A673 (cell line): ENCODE data around the gene SCGB1A1. TPM values are rescaled to one million over a fixed set of nuclear protein-coding genes. Genes with fewer than 3 reads are reported as not detected.

ENCODE experiments used
- BruUV-seq: library from RNA; stranded (reverse); fragments of 400-500 nt; replicated peaks from 2 replicates; lab custom pipeline; 2021; lab: Mats Ljungman, UMichigan
- CTCF ChIA-PET: fragments of 300-600 bp; sonication (Branson Sonifier 250); formaldehyde crosslinking; loops from one replicate; lab custom pipeline; 2022; ENCODE audit warnings: antibody characterized with exemption; lab: Charles Lee
- POLR2A ChIA-PET: fragments of 300-600 bp; sonication (Branson Sonifier 250); formaldehyde crosslinking; loops from one replicate; lab custom pipeline; 2022; ENCODE audit warnings: antibody characterized with exemption; ENCODE audit not compliant: low non-redundant PET; lab: Charles Lee
- DNase-seq: peaks from one replicate; pipeline ENCODE4 v3.0.0-alpha.2; 2015; ENCODE audit warnings: low spot score
- H3K27ac ChIP-seq: fragments of 200-600 bp; sonication (generic); 2 replicates; pipeline ENCODE4 v1.5.1; 2016; ENCODE audit warnings: mixed run types, low read depth, mild to moderate bottlenecking, mixed read lengths, antibody characterized with exemption, low read length; ENCODE audit not compliant: poor library complexity, severe bottlenecking
- H3K27me3 ChIP-seq: fragments of 200-600 bp; sonication (generic); replicated peaks from 2 replicates; pipeline ENCODE4 v1.6.1; 2017; ENCODE audit warnings: mixed run types, low read depth, mild to moderate bottlenecking, mixed read lengths, antibody characterized with exemption, low read length; ENCODE audit not compliant: insufficient read depth, poor library complexity
- H3K36me3 ChIP-seq: fragments of 200-600 bp; sonication (generic); 2 replicates; pipeline ENCODE4 v1.6.1; 2016; ENCODE audit warnings: mixed run types, mild to moderate bottlenecking, mixed read lengths, antibody characterized with exemption, low read length; ENCODE audit not compliant: insufficient read depth, poor library complexity, severe bottlenecking
- H3K4me1 ChIP-seq: fragments of 200-600 bp; sonication (generic); 2 replicates; pipeline ENCODE4 v1.6.1; 2017; ENCODE audit warnings: mixed run types, mild to moderate bottlenecking, mixed read lengths, antibody characterized with exemption, low read length; ENCODE audit not compliant: insufficient read depth, poor library complexity, severe bottlenecking
- H3K4me3 ChIP-seq: fragments of 200-600 bp; sonication (generic); 2 replicates; pipeline ENCODE4 v1.5.1; 2016; ENCODE audit warnings: low read depth, mixed run types, mild to moderate bottlenecking, mixed read lengths, low read length; ENCODE audit not compliant: poor library complexity, severe bottlenecking
- H3K9me3 ChIP-seq: fragments of 200-600 bp; sonication (generic); 2 replicates; pipeline ENCODE4 v1.6.1; 2016; ENCODE audit warnings: mixed run types, low read depth, mild to moderate bottlenecking, mixed read lengths, antibody characterized with exemption, low read length; ENCODE audit not compliant: poor library complexity, severe bottlenecking
- CTCF ChIP-seq: fragments of 300-800, 200-600 bp; sonication (generic); conservative IDR thresholded peaks from 2 replicates; pipeline ENCODE4 v1.5.1; 2017; ENCODE audit warnings: low read depth, mild to moderate bottlenecking, antibody characterized with exemption, low read length, moderate library complexity, mixed read lengths
- EZH2 ChIP-seq: fragments of 200-600 bp; sonication (generic); IDR thresholded peaks from 2 replicates; pipeline ENCODE4 v1.6.1; 2017; ENCODE audit warnings: borderline replicate concordance, low read depth, mild to moderate bottlenecking, mixed read lengths, antibody characterized with exemption, low read length; ENCODE audit not compliant: poor library complexity, severe bottlenecking
- intact Hi-C: fragments of 100-400 bp; cut with micrococcal nuclease; formaldehyde crosslinking; loops from one replicate; pipeline ENCODE4 v1.10.0; 2022; ENCODE audit not compliant: unreplicated experiment
- total RNA-seq: library from RNA; stranded (reverse); gene quantifications from 2 replicates; pipeline ENCODE4 v1.2.3, GENCODE V29; 2021

SCGB1A1 gene
- total RNA-seq, 1 experiment from 2014 or later = not detected

- Histone ChIP-seq H3K4me1 (peaks cover 19% of the 10 kb centered on the region), H3K36me3 (no peaks in the 10 kb centered on the region), H3K9me3 (no peaks in the 10 kb centered on the region), H3K27ac (no peak overlapping the region), H3K4me3 (peak overlapping the region; percentile 41), H3K27me3 (no peaks in the 10 kb centered on the region)
- intact Hi-C loops = no loop called here
- BruUV-seq = no TSS peak
- TF ChIP-seq CTCF = no peak
- TF ChIP-seq EZH2 = no peak
- no peak for DNase-seq
- ChIA-PET CTCF (interaction anchor here (0.9 to 2.1 kb wide), 3 partner anchors 20 to 98 kb away, joined by 3 to 11 read pairs (median 7); no protein-coding TSS in a partner anchor), POLR2A (no interaction called here)
These were observed 26.0 kb downstream of the SCGB1A1 start for GRCh38 chr11:62444835-62445234.

GRCh38 chr11:62445314-62445740 is 26.5 kb downstream of the SCGB1A1 start:
- intact Hi-C loops = no loop called here
- Histone ChIP-seq H3K36me3 (no peaks in the 10 kb centered on the region), H3K27me3 (no peaks in the 10 kb centered on the region), H3K27ac (no peak overlapping the region), H3K4me3 (no peak overlapping the region), H3K4me1 (peaks cover 15% of the 10 kb centered on the region), H3K9me3 (no peaks in the 10 kb centered on the region)
- POLR2A ChIA-PET = no interaction called here
- CTCF ChIA-PET = interaction anchor here (2.1 kb wide), 1 partner anchor 97 kb away, joined by 11 read pairs; no protein-coding TSS in a partner anchor
- DNase-seq = no peak
- no peak for TF ChIP-seq CTCF
- no peak for TF ChIP-seq EZH2
- no TSS peak for BruUV-seq

- no TSS peak for BruUV-seq
- intact Hi-C loops = no loop called here
- no peak for DNase-seq
- Histone ChIP-seq H3K4me3 (no peak overlapping the region), H3K27me3 (no peaks in the 10 kb centered on the region), H3K36me3 (no peaks in the 10 kb centered on the region), H3K4me1 (peaks cover 12% of the 10 kb centered on the region), H3K9me3 (no peaks in the 10 kb centered on the region), H3K27ac (no peak overlapping the region)
- ChIA-PET POLR2A (no interaction called here), CTCF (no interaction called here)
- TF ChIP-seq CTCF = no peak
- no peak for TF ChIP-seq EZH2
These were observed 27.3 kb downstream of the SCGB1A1 start for GRCh38 chr11:62446091-62446490.
